GM21515 (cell line): ENCODE measurements around the gene CRYBG1.
A peak's percentile ranks its signal among the peaks of the same experiment; 100 is the strongest.
"Not testable (repeated sequence)": the region's sequence is repeated elsewhere in the genome, so short reads cannot be mapped to it uniquely, and the experiment has no call there.

Experiments used
- ATAC-seq: cut with Tn5 transposase; IDR thresholded peaks from one replicate; pipeline ENCODE4 v1.9.1; 2021; ENCODE audit not compliant: unreplicated experiment

Gene CRYBG1

GRCh38 chr6:106496823-106497222, 136.3 kb downstream of the CRYBG1 start:
- ATAC-seq: no peak

DNA sequence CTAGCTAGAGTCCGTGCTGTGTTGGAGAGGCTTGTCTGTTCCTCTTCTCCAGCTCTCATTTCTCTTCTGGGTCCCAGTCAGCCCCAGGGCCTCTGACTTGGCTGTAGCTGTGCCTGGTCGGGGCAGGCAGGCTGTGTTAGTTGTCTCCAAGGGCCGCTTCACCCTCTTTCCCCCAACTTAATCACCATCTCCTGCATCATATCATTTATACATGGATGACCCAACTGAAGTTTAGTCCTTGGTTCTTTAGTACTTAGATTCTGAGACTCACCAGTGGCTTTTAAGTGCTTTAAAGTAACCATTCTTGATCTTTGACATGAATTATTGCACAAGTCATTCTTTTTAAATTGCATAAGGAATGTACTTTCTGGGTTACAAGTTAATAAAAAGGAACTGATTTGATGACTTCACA, 141.4 kb downstream of the CRYBG1 start:
- ATAC-seq: no peak

GRCh38 chr6:106502559-106502958, 142.0 kb downstream of the CRYBG1 start:
- no peak for ATAC-seq

DNA sequence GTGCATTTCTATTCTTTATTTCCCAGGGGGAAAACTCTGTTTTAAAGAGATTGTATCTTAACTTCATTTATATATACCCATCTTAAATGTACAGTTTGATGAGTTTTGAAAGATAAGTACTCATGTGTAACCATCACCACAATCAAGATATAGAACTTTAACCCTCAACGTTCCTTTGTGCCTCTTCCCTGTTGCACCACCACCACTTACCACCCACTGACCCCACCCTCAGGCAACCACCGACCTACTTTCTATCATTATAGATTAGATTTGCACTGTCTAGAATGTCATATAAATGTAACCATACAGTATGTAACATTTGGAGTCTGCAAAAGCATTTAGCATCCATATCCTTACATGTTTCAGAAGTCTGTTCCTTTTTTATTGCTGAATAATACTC, 147.8 kb downstream of the CRYBG1 start:
- ATAC-seq: no peak

DNA sequence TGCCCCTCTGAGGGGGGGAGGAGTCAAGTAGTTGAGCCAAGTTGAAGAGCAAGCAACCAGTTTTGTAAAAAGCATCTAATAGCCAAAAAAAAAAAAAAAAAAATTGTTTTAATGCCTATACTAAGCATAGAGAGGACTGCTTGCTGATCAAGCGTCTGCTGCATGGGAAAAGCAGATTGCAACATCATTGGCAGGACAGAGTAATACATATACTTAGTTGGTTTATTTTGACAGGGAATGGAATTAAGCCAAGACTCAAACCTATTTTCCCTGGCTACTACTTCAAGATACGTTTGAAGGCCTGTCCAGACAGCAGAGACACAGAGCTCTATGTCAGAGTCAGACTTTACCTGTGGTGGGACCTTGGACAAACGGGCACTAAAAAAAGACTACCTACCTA, 148.3 kb downstream of the CRYBG1 start:
- ATAC-seq: no peak

DNA sequence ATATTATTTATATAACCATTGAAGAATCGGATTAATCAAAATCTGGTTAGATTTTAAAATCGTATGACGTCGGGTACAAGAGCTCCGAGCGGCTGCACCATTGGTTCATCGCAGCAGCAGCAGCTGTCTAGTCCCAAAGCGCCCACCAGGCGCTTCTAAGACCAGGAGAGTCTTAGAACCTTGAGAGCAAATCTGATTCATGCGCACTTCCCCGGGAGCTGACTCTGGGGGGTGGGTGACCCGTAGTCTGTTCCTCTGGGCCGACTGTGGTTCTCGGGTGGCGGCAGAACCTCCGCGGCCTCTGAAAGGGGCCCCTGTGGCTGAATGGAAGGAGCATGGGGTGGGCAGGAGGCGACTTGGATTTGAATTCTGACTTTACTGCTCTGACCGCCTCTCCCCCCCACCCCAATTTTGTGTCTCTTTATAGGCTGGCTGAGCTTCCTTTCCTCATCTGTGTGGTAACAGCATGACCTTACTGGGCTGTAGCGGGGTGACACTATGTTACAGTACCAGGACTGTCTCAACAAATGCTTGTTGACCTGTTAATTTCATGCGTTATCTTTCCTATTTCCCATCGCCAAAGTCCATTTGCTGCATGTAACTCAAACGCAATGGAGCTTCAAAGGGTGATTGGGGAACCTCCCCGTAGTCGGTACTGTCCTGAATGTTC, 149.0 kb downstream of the CRYBG1 start:
- ATAC-seq: no peak

DNA sequence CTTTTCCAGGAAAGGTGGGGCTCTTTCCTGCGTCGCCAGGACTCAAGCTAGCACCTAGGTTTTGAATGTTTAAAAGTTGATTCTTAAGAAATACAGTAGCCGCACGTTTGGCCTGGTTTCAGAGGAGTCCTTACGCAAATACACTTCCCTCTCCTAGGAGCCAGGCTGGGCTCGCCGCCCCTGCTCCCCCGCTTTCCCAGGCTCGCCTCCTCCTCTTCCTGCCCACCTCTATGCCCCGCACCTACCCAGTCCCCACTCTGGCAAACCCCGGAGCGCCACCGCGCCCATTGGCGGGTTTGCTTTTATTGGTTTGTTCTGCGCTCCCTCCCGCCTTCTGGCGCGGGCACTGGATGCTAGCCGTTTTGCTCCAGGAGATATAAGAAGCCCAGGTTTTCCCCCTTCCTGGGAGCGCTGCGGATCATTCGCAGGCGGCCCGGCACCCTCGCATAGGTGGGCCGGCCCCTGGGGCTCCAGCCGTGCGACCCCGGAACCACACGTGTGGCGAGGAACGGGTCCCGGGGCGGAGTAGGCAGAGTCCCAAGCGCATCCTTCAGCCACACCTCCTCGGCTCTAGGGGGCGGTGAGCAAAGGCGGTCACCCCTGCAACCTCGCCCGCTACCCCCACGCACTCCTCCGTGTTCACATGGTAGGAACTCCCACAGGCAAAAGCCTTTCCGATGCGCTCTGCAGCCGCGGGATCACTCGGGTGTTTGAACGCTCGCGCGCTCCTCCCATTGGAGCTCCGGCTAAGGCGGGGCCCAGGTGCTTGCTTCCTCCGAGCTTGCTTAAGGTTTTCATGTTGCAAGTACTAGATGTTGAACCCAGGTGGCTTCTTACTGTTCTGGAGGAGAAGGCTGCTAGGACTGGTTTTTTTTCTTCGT, 149.8 kb downstream of the CRYBG1 start:
- peak; percentile 42 for ATAC-seq

DNA sequence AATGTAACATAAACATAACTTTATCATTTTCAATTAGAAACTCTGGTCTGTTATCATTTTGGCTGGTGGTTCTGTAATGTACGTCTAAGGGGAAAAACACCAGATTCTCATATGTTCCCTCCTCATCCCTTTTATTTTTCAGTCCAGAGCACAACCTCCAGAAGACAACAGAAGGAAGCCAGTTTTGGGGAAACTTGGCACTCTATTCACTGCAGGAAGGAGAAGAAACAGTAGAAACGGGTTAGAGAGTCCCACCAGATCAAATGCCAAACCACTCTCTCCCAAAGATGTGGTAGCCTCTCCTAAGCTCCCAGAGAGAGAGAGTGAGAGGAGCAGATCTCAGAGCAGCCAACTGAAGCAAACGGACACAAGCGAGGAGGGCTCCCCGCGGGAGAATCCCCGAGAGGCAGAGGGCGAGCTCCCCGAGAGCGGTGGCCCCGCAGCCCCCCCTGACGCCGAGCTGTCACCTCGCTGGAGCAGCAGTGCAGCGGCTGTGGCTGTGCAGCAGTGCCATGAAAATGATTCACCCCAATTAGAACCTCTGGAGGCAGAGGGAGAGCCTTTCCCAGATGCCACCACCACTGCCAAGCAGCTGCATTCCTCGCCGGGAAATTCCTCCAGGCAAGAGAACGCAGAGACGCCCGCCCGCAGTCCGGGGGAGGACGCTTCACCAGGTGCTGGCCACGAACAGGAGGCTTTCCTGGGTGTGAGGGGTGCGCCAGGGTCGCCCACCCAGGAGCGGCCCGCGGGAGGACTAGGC, 151.0 kb downstream of the CRYBG1 start:
- ATAC-seq: no peak

DNA sequence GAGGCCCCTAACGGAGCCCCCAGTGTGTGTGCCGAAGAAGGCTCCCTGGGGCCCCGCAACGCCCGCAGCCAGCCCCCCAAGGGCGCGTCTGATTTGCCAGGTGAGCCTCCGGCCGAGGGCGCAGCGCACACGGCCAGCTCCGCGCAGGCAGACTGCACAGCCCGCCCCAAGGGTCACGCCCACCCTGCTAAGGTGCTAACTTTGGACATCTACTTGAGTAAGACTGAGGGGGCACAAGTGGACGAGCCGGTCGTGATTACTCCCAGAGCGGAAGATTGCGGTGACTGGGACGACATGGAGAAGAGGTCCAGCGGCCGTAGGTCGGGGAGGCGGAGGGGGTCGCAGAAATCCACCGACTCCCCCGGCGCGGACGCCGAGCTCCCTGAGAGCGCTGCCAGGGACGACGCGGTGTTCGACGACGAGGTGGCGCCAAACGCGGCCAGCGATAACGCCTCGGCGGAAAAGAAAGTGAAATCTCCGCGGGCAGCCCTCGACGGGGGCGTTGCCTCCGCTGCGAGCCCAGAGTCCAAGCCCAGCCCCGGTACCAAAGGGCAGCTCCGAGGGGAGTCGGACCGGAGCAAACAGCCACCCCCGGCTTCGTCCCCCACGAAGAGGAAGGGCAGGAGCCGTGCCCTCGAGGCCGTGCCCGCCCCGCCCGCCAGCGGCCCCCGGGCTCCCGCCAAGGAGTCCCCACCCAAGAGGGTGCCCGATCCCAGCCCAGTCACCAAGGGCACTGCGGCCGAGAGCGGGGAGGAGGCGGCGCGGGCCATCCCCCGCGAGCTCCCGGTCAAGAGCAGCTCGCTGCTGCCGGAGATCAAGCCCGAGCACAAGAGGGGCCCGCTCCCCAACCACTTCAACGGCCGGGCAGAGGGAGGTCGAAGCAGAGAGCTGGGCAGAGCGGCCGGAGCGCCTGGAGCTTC, 151.8 kb downstream of the CRYBG1 start:
- ATAC-seq: peak; percentile 59

GRCh38 chr6:106512968-106513574, 152.6 kb downstream of the CRYBG1 start:
- ATAC-seq: no peak

DNA sequence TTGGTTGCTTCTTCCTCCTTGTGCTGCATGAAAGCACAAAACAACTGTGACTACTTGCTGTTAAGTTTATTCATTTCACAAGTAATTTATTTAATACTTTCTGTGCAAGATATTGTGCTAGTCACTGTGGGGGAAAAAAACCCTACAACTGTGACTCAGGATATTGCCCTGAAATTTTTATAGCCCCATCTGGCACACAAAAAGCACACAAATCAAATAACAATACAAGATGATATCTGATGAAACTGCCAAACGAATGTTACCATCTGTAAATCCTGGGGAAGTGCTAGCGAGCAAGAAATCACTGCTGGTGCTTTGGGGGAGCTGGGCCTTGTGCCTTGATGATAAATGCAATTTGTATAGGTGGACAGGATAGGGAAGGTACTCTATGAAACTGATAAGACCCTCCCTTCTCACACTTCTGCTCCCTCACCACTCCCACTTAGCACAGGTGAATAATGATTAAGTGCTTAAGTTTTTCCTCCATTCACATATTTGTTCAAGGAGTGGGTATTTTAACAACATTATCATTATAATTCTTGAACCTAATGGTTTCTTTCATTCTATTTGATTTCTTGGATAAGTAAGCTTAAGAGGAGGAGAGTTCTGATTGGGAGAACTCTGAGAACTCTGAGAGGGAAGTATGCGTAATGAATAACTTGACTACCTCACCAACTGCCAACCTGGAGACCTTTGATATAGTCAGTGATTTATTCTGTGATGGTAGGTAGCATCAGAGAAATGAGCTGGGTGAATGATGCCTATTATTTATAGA, 153.5 kb downstream of the CRYBG1 start:
- ATAC-seq: no peak

- no peak for ATAC-seq
Observed at GRCh38 chr6:106514583-106514885, 154.0 kb downstream of the CRYBG1 start.

GRCh38 chr6:106515582-106515981, 155.1 kb downstream of the CRYBG1 start:
- not testable (repeated sequence) for ATAC-seq

- no peak for ATAC-seq
Observed at GRCh38 chr6:106516616-106517015, 156.1 kb downstream of the CRYBG1 start.

- ATAC-seq: no peak
Observed at GRCh38 chr6:106517706-106518105, 157.2 kb downstream of the CRYBG1 start.

- ATAC-seq: no peak
Observed at GRCh38 chr6:106518748-106519147, 158.2 kb downstream of the CRYBG1 start.

GRCh38 chr6:106519460-106520394, 159.2 kb downstream of the CRYBG1 start:
- ATAC-seq: peak; percentile 52

DNA sequence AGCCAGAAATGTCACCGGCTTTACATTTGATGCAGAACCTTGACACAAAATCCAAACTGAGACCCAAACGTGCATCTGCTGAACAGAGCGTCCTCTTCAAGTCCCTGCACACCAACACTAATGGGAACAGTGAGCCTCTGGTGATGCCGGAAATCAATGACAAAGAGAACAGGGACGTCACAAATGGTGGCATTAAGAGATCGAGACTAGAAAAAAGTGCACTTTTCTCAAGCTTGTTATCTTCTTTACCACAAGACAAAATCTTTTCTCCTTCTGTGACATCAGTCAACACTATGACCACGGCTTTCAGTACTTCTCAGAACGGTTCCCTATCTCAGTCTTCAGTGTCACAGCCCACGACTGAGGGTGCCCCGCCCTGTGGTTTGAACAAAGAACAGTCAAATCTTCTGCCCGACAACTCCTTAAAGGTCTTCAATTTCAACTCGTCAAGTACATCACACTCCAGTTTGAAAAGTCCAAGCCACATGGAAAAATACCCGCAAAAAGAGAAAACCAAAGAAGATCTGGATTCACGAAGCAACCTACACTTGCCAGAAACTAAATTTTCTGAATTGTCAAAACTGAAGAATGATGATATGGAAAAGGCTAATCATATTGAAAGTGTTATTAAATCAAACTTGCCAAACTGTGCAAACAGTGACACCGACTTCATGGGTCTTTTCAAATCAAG, 160.3 kb downstream of the CRYBG1 start:
- peak; percentile 59 for ATAC-seq
